Peyer's patch (tissue), 4 donors: Measurements from ENCODE around the gene ATL2. TPM values are rescaled to one million over a fixed set of nuclear protein-coding genes. Genes with fewer than 3 reads are reported as not detected.
"Not testable (repeated sequence)": the region's sequence is repeated elsewhere in the genome, so short reads cannot be mapped to it uniquely, and the experiment has no call there.

ENCODE experiments used
- DNase-seq, 3 donors: peaks; one replicate each; pipeline ENCODE4 v3.0.0-alpha.2; 2017 to 2019
- H3K27ac ChIP-seq, 4 donors: fragments of 200-600 bp; sonication (generic); one replicate each; pipeline ENCODE4 v1.5.1; 2016 to 2019
- H3K27me3 ChIP-seq, 2 donors: fragments of 200-600 bp; sonication (generic); one replicate each; pipeline ENCODE4 v1.5.1; 2019
- H3K36me3 ChIP-seq, 3 donors: fragments of 200-600 bp; sonication (generic); one replicate each; pipeline ENCODE4 v1.5.1; 2016 to 2019
- H3K4me1 ChIP-seq, 4 donors: fragments of 200-600 bp; sonication (generic); one replicate each; pipeline ENCODE4 v1.5.1; 2016 to 2019
- H3K4me3 ChIP-seq, 4 donors: fragments of 200-600 bp; sonication (generic); 1 replicate in 3 of 4; 2 replicates in 1 of 4; pipeline ENCODE4 v1.5.1; 2016 to 2019; ENCODE audit warnings: mild to moderate bottlenecking in 1 of 4
- H3K9me3 ChIP-seq, 4 donors: fragments of 200-600 bp; sonication (generic); one replicate each; pipeline ENCODE4 v1.5.1; 2016 to 2019; ENCODE audit warnings: mild to moderate bottlenecking in 1 of 4
- CTCF ChIP-seq, 6 experiments: fragments of 450-650 bp in 4 of 6; fragments of 200-600 bp in 2 of 6; sonication (generic) in 1 of 6; IDR thresholded peaks; one replicate each; pipeline ENCODE4 v1.5.1; 2017 to 2019; ENCODE audit warnings: antibody characterized with exemption in 6 of 6, mild to moderate bottlenecking in 3 of 6, moderate library complexity in 1 of 6
- POLR2A ChIP-seq, 2 donors: fragments of 450-650 bp; IDR thresholded peaks; one replicate each; pipeline ENCODE4 v1.5.1; 2017; ENCODE audit warnings: antibody characterized with exemption in 2 of 2, mild to moderate bottlenecking in 2 of 2, moderate library complexity in 2 of 2
- total RNA-seq, 4 donors: library from RNA; depleted of rRNA; stranded (reverse); fragments of >200 nt; gene quantifications; one replicate each; pipeline ENCODE4 v1.1.0, GENCODE V29; 2016

The ATL2 gene
- total RNA-seq, 4 donors from 2014 or later: 87.9 to 170 (median 132) TPM

DNA sequence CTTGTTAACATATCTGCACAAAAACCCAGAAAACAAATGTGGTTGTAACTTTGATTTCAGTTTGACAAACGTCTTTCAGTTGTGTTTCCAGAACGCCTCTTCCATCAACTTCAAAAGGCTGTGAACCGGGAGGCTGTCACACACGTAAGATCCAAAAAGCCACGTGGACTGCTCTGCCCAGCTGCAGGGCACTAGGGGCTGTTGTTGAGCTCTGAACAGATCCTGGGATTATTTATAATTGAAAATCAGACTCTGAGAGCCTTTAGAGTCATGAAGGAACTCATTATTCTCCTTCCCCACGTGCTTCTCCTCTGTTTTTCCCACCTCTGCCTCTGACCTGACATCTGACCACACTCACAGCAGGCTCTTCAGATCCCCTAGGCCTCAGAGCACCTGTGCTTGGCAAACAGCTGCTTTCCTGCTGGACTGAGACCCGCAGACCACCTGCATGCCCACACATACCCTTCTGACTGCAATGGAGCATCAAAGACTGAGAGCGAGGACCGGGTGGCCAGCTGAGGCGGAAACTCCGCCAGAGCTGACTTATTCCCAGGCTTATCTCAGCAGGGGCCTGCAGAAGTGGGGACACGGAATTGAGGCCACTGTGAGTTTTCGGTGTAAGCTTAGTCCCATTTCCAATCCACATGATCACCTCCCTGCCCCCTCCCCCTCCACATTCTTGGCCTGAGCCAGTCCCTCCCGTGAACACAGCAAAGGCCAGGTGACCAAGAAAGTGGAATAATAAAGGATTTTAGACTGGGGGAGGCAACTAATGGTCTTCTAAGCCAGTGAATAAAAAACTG lies 114.8 kb downstream of the ATL2 start:
- no peak overlapping the region for H3K27ac ChIP-seq
- no peaks in the 10 kb centered on the region for H3K9me3 ChIP-seq
- no peaks in the 10 kb centered on the region for H3K36me3 ChIP-seq
- no peaks in the 10 kb centered on the region for H3K4me1 ChIP-seq
- H3K27me3 ChIP-seq: no peaks in the 10 kb centered on the region
- no peak for DNase-seq
- TF ChIP-seq POLR2A (IDR thresholded peaks at IDR 0.05): no peak
- H3K4me3 ChIP-seq: no peak overlapping the region

- H3K4me1 ChIP-seq: no peaks in the 10 kb centered on the region
- no peak for DNase-seq
- TF ChIP-seq POLR2A (IDR thresholded peaks at IDR 0.05): no peak
- TF ChIP-seq CTCF (IDR thresholded peaks at IDR 0.05): no peak
- no peaks in the 10 kb centered on the region for H3K27me3 ChIP-seq
- H3K4me3 ChIP-seq: no peak overlapping the region
- H3K27ac ChIP-seq: no peak overlapping the region
- no peaks in the 10 kb centered on the region for H3K9me3 ChIP-seq
- no peaks in the 10 kb centered on the region for H3K36me3 ChIP-seq
Observed at GRCh38 chr2:38261569-38262068, 115.5 kb downstream of the ATL2 start.

DNA sequence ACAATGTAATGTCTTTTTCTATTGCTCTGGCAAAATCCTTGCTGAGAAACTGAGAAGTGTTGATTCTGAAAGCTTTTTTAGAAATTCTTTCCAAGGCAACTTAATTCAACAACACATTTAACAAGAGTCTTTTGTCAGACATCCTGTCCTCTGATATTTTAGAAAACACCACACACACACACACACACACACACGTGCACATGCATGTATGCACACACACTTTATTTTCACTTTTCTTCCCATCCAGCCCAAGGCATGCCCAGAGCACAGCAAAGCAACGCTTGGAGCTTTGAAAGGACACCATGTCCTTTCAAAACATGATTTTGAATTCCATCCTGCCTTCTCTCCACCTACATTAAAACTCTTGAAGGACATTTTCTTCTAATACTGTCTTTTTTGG lies 116.1 kb downstream of the ATL2 start:
- Histone ChIP-seq H3K27ac (no peak overlapping the region), H3K4me3 (no peak overlapping the region), H3K9me3 (no peaks in the 10 kb centered on the region), H3K4me1 (no peaks in the 10 kb centered on the region), H3K36me3 (no peaks in the 10 kb centered on the region), H3K27me3 (no peaks in the 10 kb centered on the region)
- TF ChIP-seq POLR2A (IDR thresholded peaks at IDR 0.05): no peak
- no peak for DNase-seq

DNA sequence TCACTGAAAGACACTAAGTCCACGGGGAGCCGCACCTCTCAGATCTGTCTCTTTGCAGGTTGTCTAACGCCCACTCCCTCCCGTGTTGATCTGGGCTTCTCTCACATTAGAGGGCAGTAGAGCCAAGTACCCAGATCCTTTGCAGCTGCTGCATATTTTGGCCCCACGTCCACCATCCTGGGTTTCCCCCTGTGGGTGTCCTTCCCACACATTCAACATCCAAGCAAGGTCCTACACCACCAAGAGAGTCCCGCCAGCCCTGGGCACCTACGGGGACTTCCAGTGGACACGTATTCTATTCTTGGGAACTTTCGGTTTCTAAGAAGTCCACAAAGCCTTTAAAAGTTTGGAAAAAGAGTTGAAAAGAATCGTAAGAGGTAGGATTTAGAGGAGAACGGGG lies 116.6 kb downstream of the ATL2 start:
- H3K27me3 ChIP-seq: no peaks in the 10 kb centered on the region
- no peak for DNase-seq
- H3K27ac ChIP-seq: no peak overlapping the region
- H3K4me3 ChIP-seq: no peak overlapping the region
- TF ChIP-seq CTCF (IDR thresholded peaks at IDR 0.05) (no peak), POLR2A (IDR thresholded peaks at IDR 0.05) (no peak)
- H3K9me3 ChIP-seq: no peaks in the 10 kb centered on the region
- no peaks in the 10 kb centered on the region for H3K36me3 ChIP-seq
- no peaks in the 10 kb centered on the region for H3K4me1 ChIP-seq

DNA sequence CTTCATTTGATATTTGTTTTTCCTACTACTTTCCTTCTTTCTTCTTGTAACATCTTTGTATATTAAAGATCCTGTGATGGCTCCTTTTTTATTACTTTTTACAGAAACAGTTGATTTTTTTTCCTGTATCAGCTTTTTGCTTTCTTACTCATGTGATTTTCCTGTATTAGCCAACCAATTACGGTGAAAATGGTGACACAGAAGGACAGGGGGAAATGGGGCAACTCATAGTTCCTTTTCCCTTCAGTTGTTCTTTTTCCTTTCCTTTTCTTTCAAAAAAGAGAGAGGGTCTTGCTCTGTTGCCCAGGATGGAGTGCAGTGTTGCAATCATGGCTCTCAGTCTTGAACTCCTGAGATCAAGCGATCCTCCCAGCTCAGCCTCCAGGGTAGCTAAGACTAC lies 117.8 kb downstream of the ATL2 start:
- DNase-seq: no peak

GRCh38 chr2:38257680-38258079 lies 119.4 kb downstream of the ATL2 start:
- not testable (repeated sequence) for H3K27ac ChIP-seq, H3K36me3 ChIP-seq, H3K27me3 ChIP-seq, H3K4me3 ChIP-seq, DNase-seq, H3K9me3 ChIP-seq, H3K4me1 ChIP-seq

More for the DNA sequence above, 117.8 kb downstream of the ATL2 start:
- Histone ChIP-seq H3K9me3 (no peaks in the 10 kb centered on the region), H3K4me1 (no peaks in the 10 kb centered on the region), H3K4me3 (no peak overlapping the region), H3K27me3 (no peaks in the 10 kb centered on the region), H3K36me3 (no peaks in the 10 kb centered on the region), H3K27ac (no peak overlapping the region)
- no peak for TF ChIP-seq POLR2A (IDR thresholded peaks at IDR 0.05)
- no peak for TF ChIP-seq CTCF (IDR thresholded peaks at IDR 0.05)

- Histone ChIP-seq H3K9me3 (no peaks in the 10 kb centered on the region), H3K27ac (no peak overlapping the region), H3K4me1 (no peaks in the 10 kb centered on the region), H3K4me3 (no peak overlapping the region), H3K36me3 (no peaks in the 10 kb centered on the region), H3K27me3 (no peaks in the 10 kb centered on the region)
- TF ChIP-seq POLR2A (IDR thresholded peaks at IDR 0.05) (no peak), CTCF (IDR thresholded peaks at IDR 0.05) (no peak)
- DNase-seq: no peak
Observed at GRCh38 chr2:38256610-38257009, 120.5 kb downstream of the ATL2 start.
